Skeletal muscle satellite cell (primary cell): Measurements from ENCODE around the gene SIRT1.
A peak's percentile ranks its signal among the peaks of the same experiment; 100 is the strongest.

Source experiments
- H3K27me3 ChIP-seq: 2 replicates; pipeline ENCODE4 v1.7.0; 2013; ENCODE audit warnings: low read length; ENCODE audit not compliant: control insufficient read depth, insufficient read depth
- H3K36me3 ChIP-seq: 2 replicates; pipeline ENCODE4 v1.7.0; 2013; ENCODE audit warnings: mild to moderate bottlenecking, control low read depth, low read length; ENCODE audit not compliant: insufficient read depth
- H3K4me1 ChIP-seq: 2 replicates; pipeline ENCODE4 v1.7.0; 2013; ENCODE audit warnings: low read length; ENCODE audit not compliant: control insufficient read depth, insufficient read depth
- H3K4me2 ChIP-seq: 2 replicates; pipeline ENCODE4 v1.7.0; 2013; ENCODE audit warnings: mild to moderate bottlenecking, low read length
- H3K4me3 ChIP-seq: 2 replicates; pipeline ENCODE4 v1.7.0; 2013; ENCODE audit warnings: low read length
- H3K9ac ChIP-seq: 2 replicates; pipeline ENCODE4 v1.7.0; 2013; ENCODE audit warnings: mild to moderate bottlenecking, low read depth, low read length, moderate library complexity
- H3K9me3 ChIP-seq: replicated peaks from 2 replicates; pipeline ENCODE4 v1.7.0; 2013; ENCODE audit warnings: mild to moderate bottlenecking, control low read depth, low read length

SIRT1 gene

DNA sequence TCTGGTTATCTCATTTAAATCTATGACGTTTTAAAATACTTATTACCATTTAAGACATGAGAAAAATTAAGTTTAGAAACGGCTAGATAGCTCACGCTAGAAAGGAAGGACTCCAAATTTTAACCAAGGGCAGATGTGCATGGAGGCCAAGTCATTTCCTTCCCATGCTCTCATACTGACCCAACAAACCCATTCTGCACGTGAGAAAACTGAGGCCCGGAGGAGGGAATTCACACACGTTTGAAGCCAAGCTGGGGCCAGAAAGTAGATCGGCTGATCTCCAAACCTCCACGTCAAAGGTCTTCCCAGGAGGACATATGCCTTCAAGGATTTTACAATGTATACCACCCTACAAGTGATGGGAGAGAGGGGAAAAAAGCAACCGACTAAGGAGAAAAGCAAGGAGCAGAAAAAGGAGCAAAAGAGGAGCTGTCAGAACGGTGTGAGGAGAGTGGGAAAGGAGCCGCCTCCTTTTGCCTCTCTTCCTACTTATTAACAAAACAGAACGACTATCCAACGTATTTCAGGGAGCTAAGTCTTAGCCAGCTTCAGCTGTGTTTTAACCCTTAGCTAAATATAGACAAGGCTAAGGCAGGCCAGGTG, 645 bp upstream of the SIRT1 start:
- Histone ChIP-seq H3K4me2 (peak overlapping the region; percentile 86), H3K4me3 (peak overlapping the region; percentile 71), H3K9me3 (no peaks in the 10 kb centered on the region), H3K27me3 (no peaks in the 10 kb centered on the region), H3K4me1 (peaks cover 9% of the 10 kb centered on the region), H3K36me3 (peaks cover 18% of the 10 kb centered on the region), H3K9ac (peak overlapping the region; percentile 95)

DNA sequence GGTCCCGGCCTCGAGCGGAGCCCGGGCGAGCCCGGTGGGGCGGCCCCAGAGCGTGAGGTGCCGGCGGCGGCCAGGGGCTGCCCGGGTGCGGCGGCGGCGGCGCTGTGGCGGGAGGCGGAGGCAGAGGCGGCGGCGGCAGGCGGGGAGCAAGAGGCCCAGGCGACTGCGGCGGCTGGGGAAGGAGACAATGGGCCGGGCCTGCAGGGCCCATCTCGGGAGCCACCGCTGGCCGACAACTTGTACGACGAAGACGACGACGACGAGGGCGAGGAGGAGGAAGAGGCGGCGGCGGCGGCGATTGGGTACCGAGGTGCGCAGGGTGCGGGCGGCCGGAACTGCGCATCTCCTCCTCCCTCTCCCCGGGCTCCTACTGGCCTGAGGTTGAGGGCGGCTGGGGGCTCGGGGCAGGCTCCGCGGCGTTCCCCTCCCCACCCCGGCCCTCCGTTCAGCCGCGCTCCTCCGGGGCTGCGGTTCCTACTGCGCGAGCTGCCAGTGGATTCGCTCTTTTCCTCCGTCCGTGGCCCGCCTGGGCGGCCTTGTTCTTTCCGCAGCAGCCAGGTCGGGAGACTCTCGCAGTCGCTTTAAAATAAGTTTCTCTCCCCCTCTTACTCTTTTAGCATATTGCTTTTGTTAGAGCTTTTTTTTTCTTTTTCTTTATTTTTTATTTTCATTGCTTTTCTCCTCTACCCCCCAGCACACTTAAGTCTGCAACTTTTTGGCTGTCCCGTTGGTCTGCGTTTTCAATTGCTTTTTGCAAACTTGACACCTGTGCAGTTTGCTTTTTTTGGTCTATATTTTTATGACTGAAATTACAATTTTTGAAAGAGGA, 600 bp downstream of the SIRT1 start:
- no peaks in the 10 kb centered on the region for H3K27me3 ChIP-seq
- H3K4me2 ChIP-seq: peak overlapping the region; percentile 86

GRCh38 chr10:67893637-67894036, 9.2 kb downstream of the SIRT1 start:
- Histone ChIP-seq H3K27me3 (no peaks in the 10 kb centered on the region), H3K9me3 (no peaks in the 10 kb centered on the region), H3K4me1 (no peaks in the 10 kb centered on the region), H3K4me3 (no peak overlapping the region), H3K9ac (no peak overlapping the region), H3K36me3 (peaks cover 71% of the 10 kb centered on the region), H3K4me2 (no peak overlapping the region)

More for the DNA sequence above, 600 bp downstream of the SIRT1 start:
- H3K4me1 ChIP-seq: peaks cover 9% of the 10 kb centered on the region
- H3K9me3 ChIP-seq: no peaks in the 10 kb centered on the region
- peak overlapping the region; percentile 95 for H3K9ac ChIP-seq
- H3K36me3 ChIP-seq: peaks cover 30% of the 10 kb centered on the region
- peak overlapping the region; percentile 71 for H3K4me3 ChIP-seq

GRCh38 chr10:67903581-67903980, 19.1 kb downstream of the SIRT1 start:
- Histone ChIP-seq H3K4me2 (no peak overlapping the region), H3K36me3 (peaks cover 50% of the 10 kb centered on the region), H3K27me3 (no peaks in the 10 kb centered on the region), H3K9me3 (no peaks in the 10 kb centered on the region), H3K4me1 (no peaks in the 10 kb centered on the region), H3K9ac (no peak overlapping the region), H3K4me3 (no peak overlapping the region)

- no peaks in the 10 kb centered on the region for H3K4me1 ChIP-seq
- peaks cover 65% of the 10 kb centered on the region for H3K36me3 ChIP-seq
- H3K9me3 ChIP-seq: no peaks in the 10 kb centered on the region
- no peak overlapping the region for H3K4me3 ChIP-seq
- no peak overlapping the region for H3K9ac ChIP-seq
- H3K27me3 ChIP-seq: no peaks in the 10 kb centered on the region
- H3K4me2 ChIP-seq: no peak overlapping the region
These were observed 28.0 kb downstream of the SIRT1 start for GRCh38 chr10:67912331-67912946.

- H3K9me3 ChIP-seq: no peaks in the 10 kb centered on the region
- H3K4me2 ChIP-seq: no peak overlapping the region
- peaks cover 69% of the 10 kb centered on the region for H3K36me3 ChIP-seq
- no peak overlapping the region for H3K9ac ChIP-seq
- no peaks in the 10 kb centered on the region for H3K27me3 ChIP-seq
- no peaks in the 10 kb centered on the region for H3K4me1 ChIP-seq
- no peak overlapping the region for H3K4me3 ChIP-seq
These were observed 30.4 kb downstream of the SIRT1 start for GRCh38 chr10:67914777-67915340.

DNA sequence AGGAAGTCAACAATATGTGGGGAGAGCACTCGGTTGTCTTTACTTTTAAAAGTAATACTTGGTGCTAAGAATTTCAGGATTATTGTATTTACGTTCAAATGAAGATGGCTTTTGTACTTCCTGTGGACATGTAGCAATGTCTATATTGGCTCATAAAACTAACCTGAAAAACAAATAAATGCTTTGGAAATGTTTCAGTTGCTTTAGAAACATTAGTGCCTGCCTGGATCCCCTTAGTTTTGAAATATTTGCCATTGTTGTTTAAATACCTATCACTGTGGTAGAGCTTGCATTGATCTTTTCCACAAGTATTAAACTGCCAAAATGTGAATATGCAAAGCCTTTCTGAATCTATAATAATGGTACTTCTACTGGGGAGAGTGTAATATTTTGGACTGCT, 32.7 kb downstream of the SIRT1 start:
- H3K9ac ChIP-seq: no peak overlapping the region
- no peak overlapping the region for H3K4me2 ChIP-seq
- peaks cover 83% of the 10 kb centered on the region for H3K36me3 ChIP-seq
- H3K4me3 ChIP-seq: no peak overlapping the region
- H3K9me3 ChIP-seq: no peaks in the 10 kb centered on the region
- no peaks in the 10 kb centered on the region for H3K27me3 ChIP-seq
- H3K4me1 ChIP-seq: no peaks in the 10 kb centered on the region

DNA sequence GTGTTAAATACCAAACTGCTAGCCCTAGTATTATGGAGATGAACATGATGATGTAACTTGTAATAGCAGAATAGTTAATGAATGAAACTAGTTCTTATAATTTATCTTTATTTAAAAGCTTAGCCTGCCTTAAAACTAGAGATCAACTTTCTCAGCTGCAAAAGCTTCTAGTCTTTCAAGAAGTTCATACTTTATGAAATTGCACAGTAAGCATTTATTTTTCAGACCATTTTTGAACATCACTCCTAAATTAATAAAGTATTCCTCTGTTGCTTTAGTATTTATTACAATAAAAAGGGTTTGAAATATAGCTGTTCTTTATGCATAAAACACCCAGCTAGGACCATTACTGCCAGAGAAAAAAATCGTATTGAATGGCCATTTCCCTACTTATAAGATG, 33.2 kb downstream of the SIRT1 start:
- no peak overlapping the region for H3K9ac ChIP-seq
- peaks cover 83% of the 10 kb centered on the region for H3K36me3 ChIP-seq
- H3K4me1 ChIP-seq: no peaks in the 10 kb centered on the region
- no peak overlapping the region for H3K4me3 ChIP-seq
- no peak overlapping the region for H3K4me2 ChIP-seq
- no peaks in the 10 kb centered on the region for H3K27me3 ChIP-seq
- no peaks in the 10 kb centered on the region for H3K9me3 ChIP-seq

DNA sequence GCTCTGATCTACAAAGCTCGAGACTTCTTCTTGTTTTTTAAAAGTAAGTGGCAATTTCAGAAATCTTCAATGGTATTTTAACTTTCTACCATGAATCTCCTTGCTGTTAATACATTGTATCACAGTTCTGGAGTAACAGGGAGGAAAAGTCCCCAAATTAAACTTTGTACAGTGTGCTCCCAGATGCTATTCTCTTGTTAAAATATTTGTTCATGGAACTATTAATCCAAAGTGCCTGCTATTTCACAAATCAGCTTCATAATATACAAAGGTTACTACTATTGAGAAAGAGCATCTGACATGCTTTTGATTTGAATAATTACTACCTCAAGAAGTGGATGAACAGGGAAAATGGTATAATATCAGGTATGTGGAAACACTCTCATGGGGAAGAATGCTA, 36.6 kb downstream of the SIRT1 start:
- Histone ChIP-seq H3K27me3 (no peaks in the 10 kb centered on the region), H3K36me3 (peaks cover 96% of the 10 kb centered on the region), H3K4me1 (peaks cover 20% of the 10 kb centered on the region), H3K9me3 (no peaks in the 10 kb centered on the region), H3K9ac (no peak overlapping the region), H3K4me3 (no peak overlapping the region), H3K4me2 (no peak overlapping the region)

GRCh38 chr10:67923551-67923950, 39.1 kb downstream of the SIRT1 start:
- Histone ChIP-seq H3K4me3 (no peak overlapping the region), H3K36me3 (peaks cover 93% of the 10 kb centered on the region), H3K27me3 (no peaks in the 10 kb centered on the region)

DNA sequence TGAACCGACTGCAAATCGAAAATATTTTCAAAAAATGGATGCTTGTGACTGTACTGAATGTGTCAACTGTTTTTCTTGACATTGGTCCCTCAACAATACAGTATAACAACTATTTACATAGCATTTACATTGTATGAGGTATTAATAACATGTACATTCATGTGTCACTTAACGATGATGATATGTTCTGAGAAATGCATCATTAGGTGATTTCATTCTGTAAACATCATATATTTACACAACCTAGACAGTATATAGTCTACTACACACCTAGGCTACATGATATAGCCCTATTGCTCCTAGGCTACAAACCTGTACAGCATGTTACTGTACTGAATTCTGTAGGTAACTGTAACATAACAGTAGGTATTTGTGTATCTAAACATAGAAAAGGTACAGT, 39.7 kb downstream of the SIRT1 start:
- Histone ChIP-seq H3K9me3 (no peaks in the 10 kb centered on the region), H3K4me1 (peaks cover 25% of the 10 kb centered on the region), H3K36me3 (peaks cover 89% of the 10 kb centered on the region), H3K27me3 (no peaks in the 10 kb centered on the region), H3K9ac (no peak overlapping the region), H3K4me3 (no peak overlapping the region), H3K4me2 (no peak overlapping the region)

More at GRCh38 chr10:67923551-67923950, 39.1 kb downstream of the SIRT1 start:
- Histone ChIP-seq H3K9ac (no peak overlapping the region), H3K4me2 (no peak overlapping the region), H3K9me3 (no peaks in the 10 kb centered on the region), H3K4me1 (peaks cover 25% of the 10 kb centered on the region)
